ENCODE data around the gene CLUH.

Gene CLUH

GRCh38 chr17:2708585-2709182 lies 2.9 kb downstream of the CLUH start:
- CTCF ChIA-PET: interaction anchor here (0.6 kb wide), 1 partner anchor 113 kb away, joined by 3 read pairs; no protein-coding TSS in a partner anchor
- POLR2A ChIA-PET (ENCODE audit: low non-redundant PET): no interaction called here
- no peak for TF ChIP-seq CTCF (conservative IDR thresholded peaks at IDR 0.05; ENCODE audit: low read depth)
- H3K27ac ChIP-seq: peak overlapping the region; percentile 85
- no peak for DNase-seq (ENCODE audit: low spot score)

- CTCF ChIA-PET: interaction anchor here (0.6 kb wide), 1 partner anchor 112 kb away, joined by 3 read pairs; no protein-coding TSS in a partner anchor
Measured at GRCh38 chr17:2707721-2708584, 3.6 kb downstream of the CLUH start.

GRCh38 chr17:2706911-2707510 lies 4.6 kb downstream of the CLUH start:
- TF ChIP-seq CTCF (conservative IDR thresholded peaks at IDR 0.05; ENCODE audit: low read depth): no peak
- ChIA-PET CTCF (interaction anchor here (0.6 kb wide), 1 partner anchor 258 kb away, joined by 4 read pairs; no protein-coding TSS in a partner anchor), POLR2A (ENCODE audit: low non-redundant PET) (interaction anchor here (0.6 kb wide), 1 partner anchor 953 kb away, joined by 3 read pairs; no protein-coding TSS in a partner anchor)
- no peak for DNase-seq (ENCODE audit: low spot score)
- peak overlapping the region; percentile 85 for H3K27ac ChIP-seq

More at GRCh38 chr17:2707721-2708584, 3.6 kb downstream of the CLUH start:
- POLR2A ChIA-PET (ENCODE audit: low non-redundant PET): no interaction called here
- H3K27ac ChIP-seq: peak overlapping the region; percentile 85
- TF ChIP-seq CTCF (conservative IDR thresholded peaks at IDR 0.05; ENCODE audit: low read depth): 0 out of 2 replicates have a peak, but pooled peaks have one; percentile 13
- DNase-seq (ENCODE audit: low spot score): no peak

GRCh38 chr17:2705888-2706795 lies 5.4 kb downstream of the CLUH start:
- POLR2A ChIA-PET (ENCODE audit: low non-redundant PET): interaction anchor here (0.6 kb wide), 1 partner anchor 954 kb away, joined by 3 read pairs; no protein-coding TSS in a partner anchor
- CTCF ChIA-PET: no interaction called here
- DNase-seq (ENCODE audit: low spot score): no peak
- no peak for TF ChIP-seq CTCF (conservative IDR thresholded peaks at IDR 0.05; ENCODE audit: low read depth)
- H3K27ac ChIP-seq: peak overlapping the region; percentile 85

GRCh38 chr17:2705263-2705662 lies 6.3 kb downstream of the CLUH start:
- ChIA-PET POLR2A (ENCODE audit: low non-redundant PET) (no interaction called here), CTCF (interaction anchor here (0.7 kb wide), 1 partner anchor 73 kb away, joined by 4 read pairs; no protein-coding TSS in a partner anchor)
- TF ChIP-seq CTCF (conservative IDR thresholded peaks at IDR 0.05; ENCODE audit: low read depth): no peak
- DNase-seq (ENCODE audit: low spot score): no peak
- H3K27ac ChIP-seq: peak overlapping the region; percentile 85
